ENCODE data around the gene IGFLR1.
"Not testable (repeated sequence)": the region's sequence is repeated elsewhere in the genome, so short reads cannot be mapped to it uniquely, and the experiment has no call there.

IGFLR1 gene

DNA sequence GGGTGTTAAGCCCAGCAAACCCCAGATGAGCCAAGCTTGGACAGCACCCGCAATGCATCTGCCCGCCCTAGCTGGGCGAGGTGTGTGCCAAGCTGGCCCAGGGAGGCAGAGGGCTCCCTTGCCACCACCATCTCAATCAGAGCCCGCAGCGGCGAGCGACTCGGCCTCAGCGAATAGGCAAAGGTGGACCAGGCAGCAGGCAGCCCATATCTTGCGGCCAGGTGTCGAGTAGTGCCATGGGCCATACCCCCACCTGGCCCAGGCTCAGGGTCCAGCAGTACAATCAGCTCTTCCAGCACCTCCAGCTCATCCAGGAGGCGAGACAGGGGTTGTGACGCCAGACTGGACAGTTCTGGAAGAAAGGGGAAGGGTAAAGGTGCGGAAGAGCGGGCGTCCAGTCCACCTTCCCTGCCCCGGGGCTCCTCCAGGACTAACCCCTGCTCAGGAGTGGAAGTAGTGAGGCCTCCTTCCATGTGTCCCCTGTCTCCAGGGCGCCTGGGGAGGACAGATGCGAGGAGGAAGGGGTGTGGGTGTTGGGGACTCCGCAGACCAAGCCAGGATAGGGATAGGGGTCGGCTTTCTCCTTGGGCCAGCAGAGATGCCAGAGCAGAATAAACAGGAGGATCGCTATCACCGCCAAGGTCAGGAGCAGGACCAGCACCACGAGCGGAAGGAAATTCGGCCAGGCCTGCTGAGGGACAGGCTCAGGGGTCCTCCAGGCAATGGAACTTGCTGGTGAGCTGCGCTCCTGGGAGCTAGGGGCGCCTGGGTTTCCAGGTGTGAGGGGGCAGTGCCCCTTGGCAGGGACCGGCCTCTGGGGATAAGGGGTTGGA is 2.8 kb downstream of the IGFLR1 start:
- no peak for DNase-seq (ENCODE audit: low read depth in 2 of 2)

DNA sequence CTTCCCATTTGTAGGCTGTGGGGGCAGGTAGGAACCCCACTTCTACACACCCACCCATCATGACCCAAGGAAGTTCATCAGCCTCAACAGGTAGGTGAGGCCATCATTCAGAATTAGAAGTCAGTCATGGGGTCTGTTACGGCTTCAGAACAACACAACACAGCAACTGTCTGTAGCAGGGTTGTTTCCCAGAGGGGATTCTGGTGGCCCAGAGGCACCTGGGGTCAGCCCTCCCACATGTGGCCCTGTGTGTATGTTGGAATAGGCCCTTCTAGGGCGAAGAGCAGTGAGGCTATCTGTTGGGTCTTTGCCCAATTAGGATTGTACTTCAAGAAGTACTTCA is 3.4 kb downstream of the IGFLR1 start:
- no peak for DNase-seq (ENCODE audit: low read depth in 2 of 2)

DNA sequence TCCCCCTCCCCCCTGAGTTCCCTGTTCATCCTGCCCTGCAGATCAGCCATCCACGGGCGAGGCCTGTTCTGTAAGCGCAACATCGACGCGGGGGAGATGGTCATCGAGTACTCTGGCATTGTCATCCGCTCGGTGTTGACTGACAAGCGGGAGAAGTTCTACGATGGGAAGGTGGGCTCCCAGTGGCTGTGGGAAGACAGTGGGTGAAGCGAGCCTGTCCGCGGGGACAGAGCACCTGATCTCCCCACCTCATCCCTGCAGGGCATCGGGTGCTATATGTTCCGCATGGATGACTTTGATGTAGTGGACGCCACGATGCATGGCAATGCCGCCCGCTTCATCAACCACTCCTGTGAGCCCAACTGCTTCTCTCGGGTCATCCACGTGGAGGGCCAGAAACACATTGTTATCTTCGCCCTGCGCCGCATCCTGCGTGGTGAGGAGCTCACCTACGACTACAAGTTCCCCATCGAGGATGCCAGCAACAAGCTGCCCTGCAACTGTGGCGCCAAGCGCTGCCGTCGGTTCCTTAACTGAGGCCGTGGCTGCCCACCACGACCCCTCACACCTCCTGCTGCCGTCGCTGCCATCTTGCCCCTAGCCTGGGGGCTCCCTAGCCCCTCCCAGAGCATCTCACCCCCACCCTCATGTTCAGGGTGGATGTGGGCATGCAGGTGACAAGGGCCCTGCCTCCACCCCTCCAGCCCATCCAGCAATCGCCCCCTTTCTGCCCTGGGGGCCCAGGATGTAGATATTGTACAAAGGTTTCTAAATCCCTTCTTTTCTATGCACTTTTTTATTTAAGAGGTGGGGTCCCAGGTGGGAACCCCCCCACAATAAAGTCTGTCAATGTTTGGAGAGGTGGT is 4.0 kb downstream of the IGFLR1 start:
- DNase-seq (ENCODE audit: low read depth in 2 of 2): no peak

DNA sequence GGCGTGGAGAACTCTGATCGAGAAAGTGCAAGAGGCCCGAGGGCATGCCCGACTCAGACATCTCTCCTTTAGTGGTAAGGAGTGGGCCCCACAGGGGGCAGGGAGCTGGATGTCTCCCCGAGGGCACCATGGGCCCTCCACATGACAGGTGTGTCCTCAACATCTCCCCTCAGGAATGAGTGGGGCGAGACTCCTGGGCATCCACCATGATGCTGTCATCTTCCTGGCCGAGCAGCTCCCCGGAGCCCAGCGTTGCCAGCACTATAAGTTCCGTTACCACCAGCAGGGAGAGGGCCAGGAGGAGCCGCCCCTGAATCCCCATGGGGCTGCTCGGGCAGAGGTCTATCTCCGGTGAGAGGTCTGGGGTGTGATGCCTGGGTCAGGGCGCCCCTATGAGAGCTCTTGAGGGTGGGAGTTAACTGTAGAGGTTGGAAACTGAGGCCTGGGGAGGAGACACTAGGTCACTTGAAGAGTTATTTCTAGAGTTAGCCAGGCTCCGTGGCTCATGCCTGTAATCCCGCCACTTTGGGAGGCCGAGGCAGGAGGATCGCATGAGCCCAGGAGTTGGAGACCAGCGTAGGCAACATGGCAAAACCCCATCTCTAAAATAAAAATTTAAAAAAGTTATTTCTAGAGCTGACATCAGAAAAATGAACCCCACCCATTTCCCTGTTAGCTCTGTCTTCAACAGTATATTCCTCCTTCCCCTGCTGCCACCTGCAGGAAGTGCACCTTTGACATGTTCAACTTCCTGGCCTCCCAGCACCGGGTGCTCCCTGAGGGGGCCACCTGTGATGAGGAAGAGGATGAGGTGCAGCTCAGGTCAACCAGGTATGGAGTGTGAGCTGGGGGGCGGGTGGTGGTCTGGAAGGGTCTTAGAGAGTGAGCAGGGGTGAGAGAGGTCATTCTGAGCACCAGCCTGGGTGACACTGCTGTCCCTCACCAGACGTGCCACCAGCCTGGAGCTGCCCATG is 5.1 kb downstream of the IGFLR1 start:
- DNase-seq (ENCODE audit: low read depth in 2 of 2): no peak

DNA sequence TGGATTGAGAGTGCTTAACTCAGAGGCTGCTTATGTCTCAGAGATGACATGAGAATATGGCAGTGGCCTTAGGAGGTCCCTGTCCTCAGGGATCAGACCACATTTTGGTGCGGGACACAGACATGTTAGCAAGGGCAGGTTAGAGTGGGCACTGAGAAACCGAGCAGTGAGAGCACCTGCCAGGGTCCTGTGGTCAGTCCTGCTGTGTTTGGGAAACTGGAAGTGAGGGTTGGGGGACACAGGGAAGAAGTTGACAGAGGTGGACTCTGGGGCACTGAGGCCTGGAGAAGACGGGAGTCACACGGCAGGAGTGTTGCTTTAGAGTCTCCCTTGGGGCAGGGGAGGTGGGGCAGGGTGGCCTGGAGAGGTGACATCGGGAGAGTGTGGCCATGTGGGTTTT is 7.4 kb downstream of the IGFLR1 start:
- no peak for DNase-seq (ENCODE audit: low read depth in 2 of 2)

DNA sequence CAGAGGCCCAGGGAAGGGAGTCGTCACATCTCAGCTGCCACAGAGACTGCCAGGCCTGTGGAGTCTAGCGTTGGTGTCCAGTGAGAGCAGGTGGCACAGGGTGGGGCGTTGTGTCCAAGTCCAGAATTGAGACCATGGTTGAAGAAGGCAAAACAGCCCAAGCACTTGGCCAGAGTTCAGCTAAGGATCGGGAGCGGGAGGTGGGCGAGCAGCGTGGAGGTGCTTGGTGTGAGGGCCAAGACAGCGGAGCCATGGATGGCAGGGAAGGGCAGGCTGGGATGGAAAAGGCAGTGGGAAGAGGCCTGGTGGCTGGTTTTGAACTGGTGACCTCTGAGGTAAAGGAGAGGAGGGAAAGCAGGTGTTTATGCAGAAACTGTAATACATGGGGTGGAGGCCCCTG is 8.0 kb downstream of the IGFLR1 start:
- DNase-seq (ENCODE audit: low read depth in 2 of 2): no peak

DNA sequence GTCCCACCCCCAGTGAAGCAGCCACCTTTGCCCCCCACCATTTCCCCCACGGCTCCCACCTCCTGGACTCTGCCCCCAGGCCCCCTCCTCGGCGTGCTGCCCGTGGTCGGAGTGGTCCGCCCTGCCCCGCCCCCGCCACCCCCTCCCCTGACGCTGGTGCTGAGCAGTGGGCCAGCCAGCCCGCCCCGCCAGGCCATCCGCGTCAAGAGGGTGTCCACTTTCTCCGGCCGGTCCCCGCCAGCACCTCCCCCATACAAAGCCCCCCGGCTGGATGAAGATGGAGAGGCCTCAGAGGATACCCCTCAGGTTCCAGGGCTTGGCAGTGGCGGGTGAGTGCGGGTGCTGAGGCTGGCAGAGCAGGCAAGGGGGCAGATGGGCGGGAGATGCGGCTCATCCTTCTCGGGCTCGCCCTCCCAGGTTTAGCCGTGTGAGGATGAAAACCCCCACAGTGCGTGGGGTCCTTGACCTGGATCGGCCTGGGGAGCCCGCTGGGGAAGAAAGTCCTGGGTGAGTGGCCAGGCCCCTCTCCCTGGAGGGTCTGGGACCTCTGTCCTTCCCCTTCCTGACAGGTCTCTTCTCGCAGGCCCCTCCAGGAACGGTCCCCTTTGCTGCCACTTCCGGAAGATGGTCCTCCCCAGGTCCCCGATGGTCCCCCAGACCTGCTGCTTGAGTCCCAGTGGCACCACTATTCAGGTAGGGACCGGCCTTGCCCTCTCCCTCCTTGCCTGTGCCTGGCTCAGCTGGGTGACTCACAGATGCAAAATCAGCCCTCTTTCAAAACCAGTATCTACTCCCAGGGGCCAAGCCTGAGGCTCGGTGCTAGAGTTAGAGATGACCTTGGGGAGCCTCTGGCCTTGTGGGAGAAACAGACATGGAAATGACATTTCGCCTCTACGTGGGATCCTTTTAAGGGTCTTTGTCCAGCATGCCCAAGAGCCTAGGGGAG is 8.8 kb downstream of the IGFLR1 start:
- no peak for DNase-seq (ENCODE audit: low read depth in 2 of 2)

DNA sequence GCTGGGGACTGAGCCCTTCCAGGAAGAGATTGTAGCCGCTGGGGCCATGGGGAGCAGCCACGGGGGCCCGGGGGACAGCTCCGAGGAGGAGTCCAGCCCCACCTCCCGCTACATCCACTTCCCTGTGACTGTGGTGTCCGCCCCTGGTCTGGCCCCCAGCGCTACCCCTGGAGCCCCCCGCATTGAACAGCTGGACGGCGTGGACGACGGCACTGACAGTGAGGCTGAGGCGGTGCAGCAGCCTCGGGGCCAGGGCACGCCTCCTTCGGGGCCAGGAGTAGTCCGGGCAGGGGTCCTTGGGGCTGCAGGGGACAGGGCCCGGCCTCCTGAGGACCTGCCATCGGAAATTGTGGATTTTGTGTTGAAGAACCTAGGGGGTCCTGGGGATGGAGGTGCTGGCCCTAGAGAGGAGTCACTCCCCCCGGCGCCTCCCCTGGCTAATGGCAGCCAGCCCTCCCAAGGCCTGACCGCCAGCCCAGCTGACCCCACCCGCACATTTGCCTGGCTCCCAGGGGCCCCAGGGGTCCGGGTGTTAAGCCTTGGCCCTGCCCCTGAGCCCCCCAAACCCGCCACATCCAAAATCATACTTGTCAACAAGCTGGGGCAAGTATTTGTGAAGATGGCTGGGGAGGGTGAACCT is 9.6 kb downstream of the IGFLR1 start:
- DNase-seq (ENCODE audit: low read depth in 2 of 2): no peak

DNA sequence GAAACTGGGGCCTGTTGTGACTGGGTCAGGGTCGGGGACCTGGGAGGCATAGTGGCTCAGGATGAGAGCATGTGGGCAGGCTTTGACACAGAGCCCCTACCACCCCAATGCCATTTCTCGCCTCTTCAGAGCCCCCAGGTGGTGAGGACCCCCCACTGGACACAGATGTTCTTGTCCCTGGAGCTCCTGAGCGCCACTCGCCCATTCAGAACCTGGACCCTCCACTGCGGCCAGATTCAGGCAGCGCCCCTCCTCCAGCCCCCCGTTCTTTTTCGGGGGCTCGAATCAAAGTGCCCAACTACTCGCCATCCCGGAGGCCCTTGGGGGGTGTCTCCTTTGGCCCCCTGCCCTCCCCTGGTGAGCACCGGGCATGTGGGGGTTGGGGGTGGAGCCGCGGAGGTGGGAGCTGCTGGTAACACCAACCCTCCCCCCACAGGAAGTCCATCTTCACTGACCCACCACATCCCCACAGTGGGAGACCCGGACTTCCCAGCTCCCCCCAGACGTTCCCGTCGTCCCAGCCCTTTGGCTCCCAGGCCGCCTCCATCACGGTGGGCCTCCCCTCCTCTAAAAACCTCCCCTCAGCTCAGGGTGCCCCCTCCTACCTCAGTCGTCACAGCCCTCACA is 10.4 kb downstream of the IGFLR1 start:
- DNase-seq (ENCODE audit: low read depth in 2 of 2): no peak

DNA sequence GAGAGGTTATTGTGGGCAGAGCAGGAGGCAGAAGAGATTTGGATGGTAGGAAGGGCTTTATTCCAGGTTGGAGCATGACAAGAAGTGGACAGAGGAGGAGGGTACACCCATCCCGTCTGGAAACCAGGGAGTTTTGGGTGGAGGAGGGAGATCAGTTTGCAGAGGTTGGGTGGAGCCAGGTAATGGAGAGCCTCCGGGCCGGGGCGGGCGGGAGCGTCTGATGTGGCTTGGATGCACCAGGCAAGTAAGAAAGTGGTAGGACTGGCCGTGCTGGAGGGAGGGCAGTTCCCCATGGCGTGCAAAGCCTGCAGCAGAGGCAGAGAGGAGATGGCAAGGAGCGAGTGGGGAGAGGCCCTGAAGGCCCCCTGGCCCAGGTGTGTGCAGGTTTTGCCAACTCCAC is 10.9 kb downstream of the IGFLR1 start:
- no peak for DNase-seq (ENCODE audit: low read depth in 2 of 2)

DNA sequence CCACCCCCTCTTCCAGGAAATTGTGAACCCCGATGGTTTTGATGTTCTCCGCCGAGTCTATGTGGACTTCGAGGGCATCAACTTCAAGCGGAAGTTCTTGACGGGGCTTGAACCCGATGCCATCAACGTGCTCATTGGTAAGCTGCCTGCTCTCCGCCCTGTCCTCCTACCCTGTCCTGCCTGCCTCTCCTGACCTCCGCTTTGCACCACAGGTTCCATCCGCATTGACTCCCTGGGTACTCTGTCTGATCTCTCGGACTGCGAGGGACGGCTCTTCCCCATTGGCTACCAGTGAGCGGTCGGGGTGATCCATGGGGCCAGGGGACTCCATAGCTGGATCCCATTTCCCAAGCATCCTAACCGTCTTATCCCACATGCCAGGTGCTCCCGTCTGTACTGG is 11.9 kb downstream of the IGFLR1 start:
- DNase-seq (ENCODE audit: low read depth in 2 of 2): no peak

DNA sequence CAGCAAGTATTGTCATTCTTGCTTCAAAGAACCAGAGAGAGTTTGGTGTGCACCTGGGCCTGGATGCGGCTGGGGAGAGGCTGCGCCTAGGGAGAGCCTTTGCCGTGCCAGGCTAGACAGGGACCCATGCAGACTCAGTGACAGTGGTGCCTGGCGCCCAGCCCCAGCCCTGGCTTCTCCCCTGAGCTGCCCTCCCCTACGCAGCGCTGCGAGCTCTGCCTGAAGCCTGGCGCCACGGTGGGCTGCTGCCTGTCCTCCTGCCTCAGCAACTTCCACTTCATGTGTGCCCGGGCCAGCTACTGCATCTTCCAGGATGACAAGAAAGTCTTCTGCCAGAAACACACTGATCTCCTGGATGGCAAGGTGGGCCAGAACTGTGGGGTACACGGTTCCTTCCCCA is 12.5 kb downstream of the IGFLR1 start:
- DNase-seq (ENCODE audit: low read depth in 2 of 2): no peak

DNA sequence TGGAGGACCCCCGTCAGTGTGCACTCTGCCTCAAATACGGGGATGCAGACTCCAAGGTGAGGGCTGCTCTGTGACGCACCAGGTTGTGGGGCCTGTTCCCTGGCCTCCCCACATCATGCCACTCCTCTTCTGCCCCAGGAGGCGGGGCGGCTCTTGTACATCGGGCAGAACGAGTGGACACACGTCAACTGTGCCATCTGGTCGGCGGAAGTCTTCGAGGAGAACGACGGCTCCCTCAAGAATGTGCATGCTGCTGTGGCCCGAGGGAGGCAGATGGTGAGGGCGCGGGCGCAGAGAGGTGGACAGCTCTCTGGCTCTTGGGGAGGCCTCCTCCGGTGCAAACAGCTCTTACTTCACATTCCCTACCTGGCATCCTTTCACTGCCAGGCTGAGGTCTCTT is 13.2 kb downstream of the IGFLR1 start:
- no peak for DNase-seq (ENCODE audit: low read depth in 2 of 2)

DNA sequence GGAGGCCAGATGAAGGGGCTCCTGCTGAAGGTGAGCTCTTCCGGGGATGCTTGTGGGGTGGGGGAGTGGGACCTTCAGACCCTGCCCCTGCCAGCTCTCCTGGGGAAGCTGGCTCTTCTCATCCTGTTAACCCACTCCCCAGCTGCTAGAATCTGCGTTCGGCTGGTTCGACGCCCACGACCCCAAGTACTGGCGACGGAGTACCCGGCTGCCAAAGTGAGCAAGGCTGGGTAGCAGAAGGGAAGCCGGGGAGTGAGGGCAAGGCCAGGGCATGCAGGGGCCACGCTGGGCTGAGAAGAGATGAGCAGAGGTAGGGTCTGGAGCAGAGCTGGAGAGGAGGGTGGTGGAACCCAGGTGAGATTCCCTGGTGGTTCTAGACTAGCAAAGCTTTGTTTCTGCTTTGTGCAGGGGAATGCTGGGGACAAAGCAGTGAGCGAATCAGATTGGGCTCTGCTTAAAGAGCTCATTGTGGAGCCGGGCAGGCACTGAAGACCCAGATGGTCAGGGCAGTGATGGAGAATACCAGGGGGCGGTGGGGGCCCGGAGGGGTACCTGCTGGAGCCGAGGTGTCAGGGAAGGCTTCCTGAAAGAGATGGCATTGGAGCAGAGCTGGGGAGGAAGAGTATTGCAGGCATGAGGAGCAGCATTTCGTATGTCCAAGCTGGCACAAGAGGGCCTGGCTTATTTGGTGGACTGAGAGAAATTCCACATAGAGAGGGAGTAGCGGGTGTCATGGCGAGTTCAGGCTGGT is 14.1 kb downstream of the IGFLR1 start:
- DNase-seq (ENCODE audit: low read depth in 2 of 2): no peak

DNA sequence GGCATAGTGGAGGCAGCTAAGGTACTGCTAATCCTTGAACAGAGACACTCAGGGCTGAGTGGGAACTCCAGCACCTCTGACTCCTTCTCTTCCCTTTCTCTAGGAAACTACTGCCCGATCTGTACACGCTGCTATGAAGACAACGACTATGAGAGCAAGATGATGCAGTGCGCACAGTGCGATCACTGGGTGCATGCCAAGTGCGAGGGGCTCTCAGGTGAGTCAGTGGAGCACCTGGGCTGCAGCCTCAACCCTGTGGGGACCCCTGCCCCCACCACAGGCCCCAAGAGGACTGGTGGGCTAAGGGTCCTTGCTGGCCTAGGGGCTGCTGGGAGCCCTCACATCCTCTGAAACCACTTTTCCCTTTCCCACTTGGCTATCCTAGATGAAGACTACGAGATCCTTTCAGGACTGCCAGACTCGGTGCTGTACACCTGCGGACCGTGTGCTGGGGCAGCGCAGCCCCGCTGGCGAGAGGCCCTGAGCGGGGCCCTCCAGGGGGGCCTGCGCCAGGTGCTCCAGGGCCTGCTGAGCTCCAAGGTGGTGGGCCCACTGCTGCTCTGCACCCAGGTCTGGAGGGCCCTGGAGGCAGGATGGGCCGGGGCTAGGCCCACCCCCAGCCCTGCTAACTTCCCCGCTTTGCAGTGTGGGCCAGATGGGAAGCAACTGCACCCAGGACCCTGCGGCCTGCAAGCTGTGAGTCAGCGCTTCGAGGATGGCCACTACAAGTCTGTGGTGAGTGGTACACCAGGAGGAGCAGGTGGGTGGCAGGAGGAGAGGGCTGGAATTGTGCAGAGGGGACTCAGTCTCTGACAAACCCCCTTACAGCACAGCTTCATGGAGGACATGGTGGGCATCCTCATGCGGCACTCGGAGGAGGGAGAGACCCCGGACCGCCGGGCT is 14.9 kb downstream of the IGFLR1 start:
- no peak for DNase-seq (ENCODE audit: low read depth in 2 of 2)

DNA sequence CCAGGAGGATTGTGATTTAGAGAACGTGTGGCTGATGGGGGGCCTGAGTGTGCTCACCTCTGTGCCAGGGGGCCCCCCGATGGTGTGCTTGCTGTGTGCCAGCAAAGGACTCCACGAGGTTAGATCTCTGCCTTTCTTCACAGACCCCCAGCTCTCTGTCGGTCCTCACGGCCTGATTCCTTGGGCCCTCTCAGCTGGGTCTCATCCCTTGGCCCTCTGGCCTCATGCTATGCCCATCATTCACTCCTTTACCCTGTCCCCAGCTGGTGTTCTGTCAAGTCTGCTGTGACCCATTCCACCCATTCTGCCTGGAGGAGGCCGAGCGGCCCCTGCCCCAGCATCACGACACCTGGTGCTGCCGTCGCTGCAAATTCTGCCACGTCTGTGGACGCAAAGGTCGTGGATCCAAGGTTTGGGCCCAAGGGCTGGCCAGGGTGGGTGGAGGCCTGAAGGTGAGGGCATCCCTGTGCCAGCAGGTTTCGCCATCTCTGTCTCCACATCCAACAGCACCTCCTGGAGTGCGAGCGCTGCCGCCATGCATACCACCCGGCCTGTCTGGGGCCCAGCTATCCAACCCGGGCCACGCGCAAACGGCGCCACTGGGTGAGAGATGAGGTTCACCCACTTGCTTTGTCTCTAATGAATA is 16.9 kb downstream of the IGFLR1 start:
- DNase-seq (ENCODE audit: low read depth in 2 of 2): no peak

DNA sequence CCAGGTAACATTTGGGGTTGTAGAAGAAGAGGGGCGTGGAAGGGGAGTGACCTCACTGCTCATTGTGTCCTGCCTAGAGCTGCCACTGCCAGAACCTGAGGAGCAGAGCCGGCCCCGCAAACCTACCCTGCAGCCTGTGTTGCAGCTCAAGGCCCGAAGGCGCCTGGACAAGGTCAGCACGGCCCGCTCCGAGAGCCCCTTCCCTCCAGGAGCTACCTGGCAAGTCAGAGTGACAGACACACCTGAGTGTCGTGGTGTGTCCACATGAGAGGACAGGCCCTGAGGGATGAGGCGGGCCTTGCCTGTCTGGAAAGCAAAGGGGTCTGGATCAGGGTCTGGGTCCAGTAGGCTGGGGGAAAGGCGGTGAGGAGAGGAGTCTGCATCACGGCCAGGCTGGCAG is 17.7 kb downstream of the IGFLR1 start:
- DNase-seq (ENCODE audit: low read depth in 2 of 2): no peak

DNA sequence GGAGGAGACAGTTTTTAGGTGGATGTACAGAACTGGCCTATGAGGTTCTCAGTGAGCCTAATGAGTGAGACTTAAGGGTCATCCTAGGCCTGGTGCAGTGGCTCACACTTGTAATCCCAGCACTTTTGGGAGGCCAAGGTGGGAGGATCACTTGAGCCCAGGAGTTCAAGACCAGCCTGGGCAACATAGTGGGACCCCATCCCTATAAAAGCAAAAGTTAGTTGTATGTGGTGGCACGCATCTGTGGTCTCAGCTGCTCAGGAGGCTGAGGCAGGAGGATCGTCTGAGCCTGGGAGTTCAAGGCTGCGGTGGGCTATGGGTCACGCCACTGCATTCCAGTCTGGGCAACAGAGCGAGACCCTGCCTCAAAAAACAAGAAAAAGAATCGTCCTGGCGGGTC is 18.1 kb downstream of the IGFLR1 start:
- not testable (repeated sequence) for DNase-seq (ENCODE audit: low read depth in 2 of 2)
